HG03565 (cell line): Measurements from ENCODE around the gene RNF220.
"Not testable (repeated sequence)": the region's sequence is repeated elsewhere in the genome, so short reads cannot be mapped to it uniquely, and the experiment has no call there.

Source experiments
- ATAC-seq: cut with Tn5 transposase; IDR thresholded peaks from one replicate; pipeline ENCODE4 v1.9.1; 2021; ENCODE audit warnings: mild to moderate bottlenecking, moderate library complexity; ENCODE audit not compliant: unreplicated experiment

The RNF220 gene

DNA sequence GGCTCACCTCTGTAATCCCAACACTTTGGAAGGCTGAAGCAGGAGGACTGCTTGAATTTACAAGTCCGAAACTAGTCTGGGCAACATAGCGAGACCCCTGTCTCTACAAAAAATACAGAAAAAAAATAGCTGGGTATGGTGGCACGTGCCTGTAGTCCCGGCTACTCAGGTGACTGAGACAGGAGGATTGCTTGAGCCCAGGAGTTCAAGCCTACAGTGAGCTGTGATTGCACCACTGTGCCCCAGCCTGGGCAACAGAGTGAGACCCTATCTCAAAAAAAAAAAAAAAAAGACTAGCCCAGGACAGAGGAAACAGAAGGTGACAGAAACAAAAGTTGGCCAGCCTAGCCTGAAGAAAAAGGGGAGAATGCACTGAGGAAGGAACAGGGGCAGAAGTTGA lies 290.6 kb downstream of the RNF220 start:
- ATAC-seq: no peak

DNA sequence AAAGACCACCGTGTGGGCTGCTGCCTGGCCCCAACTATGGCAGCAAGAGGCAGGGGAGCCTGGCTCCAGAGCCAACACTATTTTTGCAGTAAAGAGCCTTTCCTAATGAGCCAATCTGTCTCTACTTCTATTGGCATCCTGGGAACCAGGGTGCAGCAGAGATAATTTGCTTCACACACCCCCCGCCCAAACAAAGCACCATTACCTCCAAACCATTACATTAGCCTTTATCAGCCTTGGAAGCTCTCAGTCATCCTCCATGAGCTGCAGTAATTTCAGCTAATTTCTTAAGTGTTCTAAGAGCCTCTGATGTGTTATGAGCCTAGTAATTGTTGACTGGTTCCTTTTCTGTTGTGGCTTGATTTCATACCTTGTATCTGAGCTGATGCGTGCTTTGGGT lies 291.0 kb downstream of the RNF220 start:
- no peak for ATAC-seq

DNA sequence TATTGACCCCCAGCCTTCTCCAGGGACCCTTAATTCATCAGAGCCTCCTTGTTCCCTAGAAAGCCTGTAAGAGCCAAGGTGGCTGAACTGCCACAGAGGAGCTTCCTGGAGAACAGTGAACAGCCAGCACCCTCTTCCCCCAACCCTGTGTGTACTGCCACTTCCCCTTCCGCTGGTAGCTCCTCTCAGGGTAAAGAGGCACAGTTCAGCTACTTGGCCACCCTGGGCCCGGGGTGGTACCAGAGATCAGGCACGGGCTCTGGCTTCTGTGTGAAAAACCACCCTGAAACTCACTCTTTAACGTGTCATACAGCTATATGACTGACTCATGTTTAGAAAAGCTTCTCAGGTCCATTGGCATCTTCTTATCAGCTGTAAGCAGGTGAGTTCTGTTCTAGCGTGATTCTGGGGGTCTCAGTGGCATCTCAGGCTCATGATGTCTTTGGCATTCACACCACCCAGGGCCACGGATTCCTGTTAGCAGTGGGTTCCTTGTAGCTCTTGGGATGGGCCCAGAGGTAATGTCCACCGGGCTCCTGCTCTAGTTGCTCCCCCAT lies 291.8 kb downstream of the RNF220 start:
- ATAC-seq: no peak

DNA sequence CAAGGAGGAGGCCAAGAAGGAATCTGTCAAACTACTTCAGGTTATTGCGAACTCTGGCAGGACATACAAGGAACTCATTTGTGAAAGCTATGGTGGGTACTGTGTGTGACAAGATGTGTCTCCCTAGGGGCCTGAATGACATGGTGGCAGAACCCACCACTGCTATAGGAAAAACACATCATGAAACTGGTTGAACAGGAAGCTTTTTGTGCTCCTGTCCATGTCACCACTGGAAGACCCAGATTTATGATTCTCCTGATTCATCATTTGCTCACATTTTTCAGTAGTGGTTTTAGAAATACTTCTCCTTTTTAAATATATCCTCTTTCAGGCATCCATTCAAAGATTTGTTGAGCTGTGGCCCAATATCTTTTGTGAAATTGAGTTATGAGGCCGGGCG lies 293.1 kb downstream of the RNF220 start:
- ATAC-seq: no peak

DNA sequence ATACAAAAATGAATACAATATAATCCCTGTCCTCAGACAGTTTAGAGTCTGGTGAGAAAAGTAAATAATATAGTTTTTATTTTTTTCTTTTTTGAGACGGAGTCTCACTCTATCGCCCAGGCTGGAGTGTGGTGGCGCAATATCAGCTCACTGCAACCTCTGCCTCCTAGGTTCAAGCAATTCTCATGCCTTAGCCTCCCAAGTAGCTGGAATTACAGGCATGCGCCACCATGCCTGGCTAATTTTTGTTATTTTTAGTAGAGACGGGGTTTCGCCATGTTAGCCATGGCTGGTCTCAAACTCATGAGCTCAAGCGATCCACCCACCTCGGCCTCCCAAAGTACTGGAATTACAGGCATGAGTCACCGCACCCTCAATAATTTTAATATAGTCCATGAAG lies 294.3 kb downstream of the RNF220 start:
- ATAC-seq: not testable (repeated sequence)

DNA sequence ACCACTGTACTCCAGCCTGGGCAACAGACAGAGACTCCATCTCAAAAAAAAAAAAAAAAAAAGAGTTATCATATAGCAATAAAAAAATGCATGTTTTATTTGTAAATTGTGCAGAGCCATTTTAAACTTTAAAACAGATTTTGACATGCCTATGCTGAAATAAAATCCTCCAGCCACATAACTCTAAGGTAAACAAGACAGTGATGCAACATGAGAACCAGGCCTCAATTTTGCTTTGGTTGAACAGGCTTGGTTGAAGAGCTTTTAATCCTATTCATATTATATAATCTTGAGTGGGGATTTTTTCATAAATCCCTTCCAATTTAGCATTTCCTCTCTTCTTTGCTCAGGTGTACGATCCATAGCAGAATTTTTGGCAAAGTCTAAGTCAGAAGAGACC lies 295.5 kb downstream of the RNF220 start:
- no peak for ATAC-seq

DNA sequence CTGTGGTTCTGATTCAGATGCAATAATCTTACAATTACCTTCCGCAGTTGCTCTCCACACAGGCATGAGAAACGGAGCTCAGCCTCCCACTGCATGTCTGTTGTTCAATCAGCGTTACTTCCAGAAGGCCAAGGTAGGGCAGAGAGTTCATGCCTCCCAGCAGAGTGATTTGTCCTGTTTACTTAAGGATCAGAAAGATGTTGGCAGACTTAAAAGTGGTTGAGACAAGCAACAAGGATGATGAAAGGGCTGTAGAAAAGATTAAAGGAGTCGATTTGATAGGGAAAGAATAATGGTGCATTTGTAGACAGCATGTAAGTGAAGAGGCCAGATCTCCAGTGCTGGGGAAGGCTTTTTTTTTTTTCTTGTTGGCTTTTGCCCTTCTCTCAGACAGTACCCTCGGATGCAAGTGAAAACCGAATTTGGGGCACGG lies 296.1 kb downstream of the RNF220 start:
- no peak for ATAC-seq
